Suprapubic skin (tissue), 4 donors: ENCODE results near the gene ZDHHC1. TPM values are rescaled to one million over a fixed set of nuclear protein-coding genes. Genes with fewer than 3 reads are reported as not detected.

Experiments
- DNase-seq, 2 donors: peaks; one replicate each; pipeline ENCODE4 v3.0.0-alpha.2; 2019; ENCODE audit warnings: low spot score in 2 of 2
- H3K27ac ChIP-seq: fragments of 200-600 bp; sonication (generic); one replicate; pipeline ENCODE4 v1.5.1; 2019
- H3K27me3 ChIP-seq: fragments of 200-600 bp; sonication (generic); one replicate; pipeline ENCODE4 v1.5.1; 2019
- H3K36me3 ChIP-seq: fragments of 200-600 bp; sonication (generic); one replicate; pipeline ENCODE4 v1.5.1; 2019
- H3K4me1 ChIP-seq: fragments of 200-600 bp; sonication (generic); one replicate; pipeline ENCODE4 v1.5.1; 2019
- H3K4me3 ChIP-seq: fragments of 200-600 bp; sonication (generic); one replicate; pipeline ENCODE4 v1.5.1; 2019; ENCODE audit warnings: mild to moderate bottlenecking
- H3K9me3 ChIP-seq: fragments of 200-600 bp; sonication (generic); one replicate; pipeline ENCODE4 v1.5.1; 2019
- CTCF ChIP-seq, 2 donors: fragments of 200-600 bp in 1 of 2; fragments of 450-650 bp in 1 of 2; sonication (generic) in 1 of 2; IDR thresholded peaks; one replicate each; pipeline ENCODE4 v1.5.1; 2016 to 2019; ENCODE audit warnings: antibody characterized with exemption in 2 of 2, mild to moderate bottlenecking in 1 of 2, moderate library complexity in 1 of 2
- EP300 ChIP-seq: sonication (generic); formaldehyde crosslinking; IDR thresholded peaks from one replicate; pipeline ENCODE4 v1.6.1; 2017; ENCODE audit warnings: antibody characterized with exemption
- POLR2A ChIP-seq, 2 donors: fragments of 450-650 bp; IDR thresholded peaks; one replicate each; pipeline ENCODE4 v1.6.1; 2017; ENCODE audit warnings: antibody characterized with exemption in 2 of 2, mild to moderate bottlenecking in 2 of 2, moderate library complexity in 2 of 2
- POLR2AphosphoS5 ChIP-seq, 3 donors: sonication (generic); formaldehyde crosslinking; IDR thresholded peaks; one replicate each; pipeline ENCODE4 v1.6.1; 2017; ENCODE audit warnings: antibody characterized with exemption in 3 of 3
- WGBS: methylation state at CpG from one replicate; pipeline ENCODE4 v1.1.5; 2018; 5-methylcytosine and 5-hydroxymethylcytosine counted together
- total RNA-seq, 4 donors: library from RNA; depleted of rRNA; stranded (reverse); fragments of >200 nt; gene quantifications; one replicate each; pipeline ENCODE4 v1.1.0, GENCODE V29; 2016

ZDHHC1 gene
- total RNA-seq, 4 donors from 2014 or later = 14.0 to 31.0 (median 23.8) TPM

- no peak for TF ChIP-seq CTCF (IDR thresholded peaks at IDR 0.05)
- no peak for TF ChIP-seq EP300
- TF ChIP-seq POLR2A (IDR thresholded peaks at IDR 0.05) = no peak
- TF ChIP-seq POLR2AphosphoS5 (IDR thresholded peaks at IDR 0.05) = no peak
- Histone ChIP-seq H3K4me3 (no peak overlapping the region), H3K27ac (no peak overlapping the region), H3K36me3 (no peaks in the 10 kb centered on the region), H3K9me3 (no peaks in the 10 kb centered on the region), H3K27me3 (no peaks in the 10 kb centered on the region), H3K4me1 (peaks cover 75% of the 10 kb centered on the region)
- DNase-seq = peak in 1 of 2 donors; percentile 66
- WGBS = 90% methylated on average over 8 of the region's 14 CpGs
These were observed 15.4 kb downstream of the ZDHHC1 start for GRCh38 chr16:67400901-67401300.

DNA sequence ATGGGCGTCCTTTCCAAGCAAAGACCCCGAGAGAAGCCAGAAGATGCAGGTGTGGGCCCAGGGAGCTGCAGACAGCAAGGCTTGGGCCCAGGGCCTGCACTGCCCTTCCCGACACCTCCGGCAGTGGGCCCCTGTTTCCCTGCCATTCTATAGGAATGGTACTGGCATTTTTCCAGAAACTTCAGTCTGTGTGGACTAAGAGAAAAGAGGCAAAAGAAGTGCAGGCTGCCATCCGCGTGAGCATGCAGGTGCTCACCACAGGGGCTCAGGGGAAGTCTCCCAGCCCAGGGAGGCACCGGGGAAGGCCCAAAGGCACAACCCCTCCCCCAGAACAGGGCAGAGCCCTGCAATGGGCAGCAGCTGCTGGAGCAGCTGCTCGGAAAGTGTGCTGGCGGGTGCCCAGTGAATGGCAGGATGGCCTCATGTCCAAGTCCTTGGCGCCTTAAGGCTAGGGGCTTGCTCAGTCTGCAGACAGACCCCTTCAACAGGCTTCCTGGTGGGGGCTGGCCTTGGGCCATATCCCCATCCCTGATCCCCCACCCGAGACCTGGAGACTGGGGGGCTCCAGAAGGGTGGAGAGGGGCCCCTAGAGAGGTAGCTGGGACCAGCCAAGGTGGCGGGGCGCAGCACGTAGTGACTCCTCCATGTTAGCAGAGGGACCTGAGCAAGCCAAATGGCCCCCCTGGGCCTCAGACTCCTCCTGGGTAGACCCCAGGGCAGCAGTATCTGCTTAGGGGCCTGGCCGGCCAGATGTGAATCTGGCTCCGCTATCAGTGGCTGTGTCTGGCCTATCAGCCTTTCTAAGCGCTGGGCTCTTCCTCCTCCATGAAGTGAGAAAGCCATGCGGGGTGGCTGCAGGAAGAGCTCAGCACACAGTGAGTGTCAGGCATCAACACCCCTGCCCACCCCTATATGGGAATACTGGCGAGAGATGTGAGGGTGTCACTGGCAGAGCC, 16.2 kb downstream of the ZDHHC1 start:
- H3K4me1 ChIP-seq = peaks cover 75% of the 10 kb centered on the region
- H3K4me3 ChIP-seq = no peak overlapping the region
- WGBS = 67% methylated on average over 15 of the region's 19 CpGs
- no peaks in the 10 kb centered on the region for H3K27me3 ChIP-seq
- peak in 1 of 2 donors; percentile 63 for DNase-seq
- H3K9me3 ChIP-seq = no peaks in the 10 kb centered on the region
- no peaks in the 10 kb centered on the region for H3K36me3 ChIP-seq
- no peak for TF ChIP-seq CTCF (IDR thresholded peaks at IDR 0.05)
- TF ChIP-seq POLR2A (IDR thresholded peaks at IDR 0.05) = no peak
- TF ChIP-seq POLR2AphosphoS5 (IDR thresholded peaks at IDR 0.05) = no peak
- TF ChIP-seq EP300 = no peak
- H3K27ac ChIP-seq = no peak overlapping the region

DNA sequence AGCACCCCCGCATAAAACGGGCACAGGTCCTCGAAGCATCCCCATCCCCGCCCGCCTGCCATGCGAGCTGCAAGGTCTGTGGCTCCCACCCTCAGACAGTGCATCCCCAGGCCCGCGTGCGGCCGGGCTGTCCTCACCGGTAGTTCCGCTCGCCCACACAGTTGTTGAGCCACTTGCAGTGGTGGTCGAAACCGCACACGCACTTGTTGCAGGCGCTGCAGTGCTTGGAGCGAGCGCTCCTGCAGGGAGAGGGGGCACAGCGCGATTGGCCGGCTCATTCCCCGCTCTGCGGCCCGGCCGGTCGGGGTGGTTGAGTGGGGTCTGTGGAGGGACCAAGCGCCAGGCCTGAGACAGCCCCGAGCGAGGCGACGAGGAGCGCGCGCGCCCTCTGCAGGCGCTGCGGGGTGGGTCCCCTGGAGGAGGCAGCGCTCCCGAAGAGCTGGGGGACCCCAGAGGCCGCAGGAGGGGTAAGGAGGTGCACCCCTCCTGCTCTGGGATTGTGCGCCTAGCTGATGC, 17.0 kb downstream of the ZDHHC1 start:
- peaks cover 75% of the 10 kb centered on the region for H3K4me1 ChIP-seq
- 32% methylated on average over 19 of the region's 42 CpGs for WGBS
- no peak overlapping the region for H3K4me3 ChIP-seq
- TF ChIP-seq POLR2A (IDR thresholded peaks at IDR 0.05) = no peak
- TF ChIP-seq CTCF (IDR thresholded peaks at IDR 0.05) = peak; percentile 48 to 65
- TF ChIP-seq POLR2AphosphoS5 (IDR thresholded peaks at IDR 0.05) = no peak
- no peaks in the 10 kb centered on the region for H3K9me3 ChIP-seq
- no peak overlapping the region for H3K27ac ChIP-seq
- no peaks in the 10 kb centered on the region for H3K27me3 ChIP-seq
- H3K36me3 ChIP-seq = no peaks in the 10 kb centered on the region
- peak in 1 of 2 donors; percentile 72 for DNase-seq

- H3K27ac ChIP-seq = no peak overlapping the region
- TF ChIP-seq EP300 = no peak
- TF ChIP-seq POLR2A (IDR thresholded peaks at IDR 0.05) = no peak
- TF ChIP-seq POLR2AphosphoS5 (IDR thresholded peaks at IDR 0.05) = no peak
- TF ChIP-seq CTCF (IDR thresholded peaks at IDR 0.05) = no peak
- H3K4me1 ChIP-seq = peaks cover 75% of the 10 kb centered on the region
- no peaks in the 10 kb centered on the region for H3K27me3 ChIP-seq
- DNase-seq = peak in 1 of 2 donors; percentile 62
- H3K4me3 ChIP-seq = no peak overlapping the region
- 84% methylated on average over 15 of the region's 19 CpGs for WGBS
- no peaks in the 10 kb centered on the region for H3K9me3 ChIP-seq
- H3K36me3 ChIP-seq = no peaks in the 10 kb centered on the region
These were observed 17.6 kb downstream of the ZDHHC1 start for GRCh38 chr16:67398546-67399217.
